ENCODE results near the gene IL18R1.

The IL18R1 gene

DNA sequence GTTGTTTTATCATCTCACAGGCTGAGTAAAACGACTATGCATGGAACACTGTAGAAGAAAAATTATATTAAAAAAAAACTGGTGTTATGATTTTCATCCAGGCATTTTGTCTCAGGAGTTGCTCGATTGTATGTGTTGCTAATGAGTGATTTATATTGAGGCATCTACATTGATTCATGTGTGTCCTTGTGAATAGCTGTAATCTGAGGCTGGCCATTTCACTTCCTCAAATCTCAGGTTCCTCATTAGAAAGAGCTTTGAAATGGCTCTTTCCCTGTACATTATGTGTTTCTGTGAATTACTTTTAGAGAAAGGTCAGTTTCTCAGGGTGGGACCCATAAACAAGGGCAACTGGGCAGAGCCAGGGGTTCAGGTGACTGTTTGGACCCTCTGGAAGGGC is 2.3 kb downstream of the IL18R1 start:
- DNase-seq (ENCODE audit: low read depth) = no peak
- TF ChIP-seq, protein P1, sequence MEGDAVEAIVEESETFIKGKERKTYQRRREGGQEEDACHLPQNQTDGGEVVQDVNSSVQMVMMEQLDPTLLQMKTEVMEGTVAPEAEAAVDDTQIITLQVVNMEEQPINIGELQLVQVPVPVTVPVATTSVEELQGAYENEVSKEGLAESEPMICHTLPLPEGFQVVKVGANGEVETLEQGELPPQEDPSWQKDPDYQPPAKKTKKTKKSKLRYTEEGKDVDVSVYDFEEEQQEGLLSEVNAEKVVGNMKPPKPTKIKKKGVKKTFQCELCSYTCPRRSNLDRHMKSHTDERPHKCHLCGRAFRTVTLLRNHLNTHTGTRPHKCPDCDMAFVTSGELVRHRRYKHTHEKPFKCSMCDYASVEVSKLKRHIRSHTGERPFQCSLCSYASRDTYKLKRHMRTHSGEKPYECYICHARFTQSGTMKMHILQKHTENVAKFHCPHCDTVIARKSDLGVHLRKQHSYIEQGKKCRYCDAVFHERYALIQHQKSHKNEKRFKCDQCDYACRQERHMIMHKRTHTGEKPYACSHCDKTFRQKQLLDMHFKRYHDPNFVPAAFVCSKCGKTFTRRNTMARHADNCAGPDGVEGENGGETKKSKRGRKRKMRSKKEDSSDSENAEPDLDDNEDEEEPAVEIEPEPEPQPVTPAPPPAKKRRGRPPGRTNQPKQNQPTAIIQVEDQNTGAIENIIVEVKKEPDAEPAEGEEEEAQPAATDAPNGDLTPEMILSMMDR (IDR thresholded peaks at IDR 0.05; ENCODE audit: low read length, missing control alignments) = no peak
- H3K4me3 ChIP-seq (replicated peaks; ENCODE audit: low read depth, low read length) = peak overlapping the region; percentile 4

DNA sequence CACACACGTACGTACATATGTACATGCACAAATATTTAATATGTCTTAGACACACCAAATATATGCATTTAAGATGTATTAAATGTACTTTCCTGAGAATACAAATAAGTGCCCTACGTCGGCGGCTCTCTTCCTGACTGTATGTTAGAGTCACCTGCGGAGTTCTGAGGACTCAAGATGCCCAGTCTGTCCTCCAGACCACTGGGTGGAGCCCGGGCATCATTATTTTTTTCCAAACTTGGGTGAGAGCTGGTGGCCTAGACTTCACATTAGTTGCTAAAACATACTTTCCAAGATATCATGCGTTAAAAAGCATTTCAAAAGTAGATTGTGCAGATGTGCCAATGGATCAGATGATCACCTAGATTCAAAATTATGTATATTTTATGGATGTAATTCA is 2.9 kb downstream of the IL18R1 start:
- DNase-seq (ENCODE audit: low read depth) = no peak
- TF ChIP-seq, protein P1 (IDR thresholded peaks at IDR 0.05; ENCODE audit: low read length, missing control alignments) = no peak
- no peak overlapping the region for H3K4me3 ChIP-seq (replicated peaks; ENCODE audit: low read depth, low read length)

GRCh38 chr2:102359527-102359926 is 3.9 kb downstream of the IL18R1 start:
- DNase-seq (ENCODE audit: low read depth) = no peak
- no peak overlapping the region for H3K4me3 ChIP-seq (replicated peaks; ENCODE audit: low read depth, low read length)
- TF ChIP-seq, protein P1 (IDR thresholded peaks at IDR 0.05; ENCODE audit: low read length, missing control alignments) = no peak

DNA sequence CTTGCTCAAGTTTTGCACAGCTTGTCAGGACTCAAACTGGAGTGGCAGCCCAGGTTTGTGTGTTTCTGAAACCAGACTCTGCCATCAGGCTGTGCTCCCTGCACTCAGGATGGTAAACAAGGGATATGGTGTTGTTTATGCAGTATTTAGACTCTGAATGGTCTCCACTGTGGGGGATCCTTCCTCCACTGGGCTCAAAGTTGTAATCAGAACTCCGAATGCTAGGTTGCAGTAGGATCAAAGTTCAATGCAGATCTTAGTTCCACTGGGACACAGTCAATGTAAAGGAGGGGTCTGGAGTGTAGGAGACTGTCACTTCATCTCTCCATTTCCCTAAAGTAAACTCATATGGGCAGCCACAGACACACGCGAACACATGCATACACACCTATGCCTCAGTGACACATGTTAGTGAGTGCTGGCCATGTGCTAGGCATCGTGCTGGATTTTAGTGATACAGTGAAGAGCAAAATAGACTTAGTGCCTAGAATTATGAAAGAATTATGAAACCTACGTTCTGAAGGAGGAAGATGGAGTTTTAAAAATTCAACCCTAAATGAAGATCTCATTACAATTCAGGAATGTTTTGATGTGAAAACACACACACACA is 6.1 kb downstream of the IL18R1 start:
- DNase-seq (ENCODE audit: low read depth) = no peak
- TF ChIP-seq, protein P1 (IDR thresholded peaks at IDR 0.05; ENCODE audit: low read length, missing control alignments) = no peak
- H3K4me3 ChIP-seq (replicated peaks; ENCODE audit: low read depth, low read length) = no peak overlapping the region

GRCh38 chr2:102365763-102366162 is 10.2 kb downstream of the IL18R1 start:
- TF ChIP-seq, protein P1 (IDR thresholded peaks at IDR 0.05; ENCODE audit: low read length, missing control alignments) = no peak
- DNase-seq (ENCODE audit: low read depth) = no peak
- H3K4me3 ChIP-seq (replicated peaks; ENCODE audit: low read depth, low read length) = no peak overlapping the region

DNA sequence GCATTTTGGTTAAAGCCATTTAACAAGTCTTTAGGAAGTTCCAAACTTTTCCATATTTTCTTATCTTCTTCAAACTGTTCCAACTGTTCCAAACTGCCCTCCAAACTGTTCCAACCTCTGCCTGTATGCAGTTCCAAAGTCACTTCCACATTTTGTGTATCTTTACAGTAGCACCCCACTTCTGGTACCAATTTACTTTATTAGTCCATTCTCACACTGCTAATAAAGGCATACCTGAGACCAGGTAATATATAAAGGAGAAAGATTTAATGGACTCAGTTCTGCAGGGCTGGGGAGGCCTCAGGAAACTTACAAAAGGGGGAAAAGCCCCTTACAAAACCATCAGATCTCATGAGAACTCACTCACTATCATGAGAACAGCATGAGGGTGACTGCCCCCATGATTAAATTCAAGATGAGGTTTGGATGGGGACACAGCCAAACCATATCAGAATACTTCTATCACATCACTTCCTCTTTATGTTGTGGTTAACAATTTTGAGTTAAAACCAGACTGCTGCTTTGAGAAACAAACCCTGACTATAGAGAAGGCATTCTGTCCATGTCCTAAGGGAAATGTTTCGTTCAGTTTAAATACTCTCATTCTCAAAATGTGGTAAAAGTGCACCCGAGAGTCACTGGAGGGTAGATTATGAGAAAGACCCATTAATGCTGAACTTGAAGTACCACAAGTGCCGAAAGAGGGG is 11.0 kb downstream of the IL18R1 start:
- no peak for DNase-seq (ENCODE audit: low read depth)
- TF ChIP-seq, protein P1 (IDR thresholded peaks at IDR 0.05; ENCODE audit: low read length, missing control alignments) = no peak

More for the DNA sequence above, 11.0 kb downstream of the IL18R1 start:
- no peak overlapping the region for H3K4me3 ChIP-seq (replicated peaks; ENCODE audit: low read depth, low read length)

Data from fibroblast of pulmonary artery (primary cell).